Hippocampal formation (tissue), 2 donors: Measurements from ENCODE around the gene STXBP1.

Experiments
- DNase-seq, 2 donors: peaks; one replicate each; lab custom pipeline; 2025; lab: John Stamatoyannopoulos, UW

STXBP1 gene

GRCh38 chr9:127734747-127735529, 122.9 kb downstream of the STXBP1 start, which contains the start of gene TOR2A:
Gene TOR2A, minus strand, starts transcription at chr9:127735294. Its CDS starts 24 bp downstream, at chr9:127735270.
- peak; percentile 94 to 95 for DNase-seq

GRCh38 chr9:127735530-127736185, 123.6 kb downstream of the STXBP1 start:
- no peak for DNase-seq

- no peak for DNase-seq
Measured at GRCh38 chr9:127738666-127739065, 126.6 kb downstream of the STXBP1 start.

GRCh38 chr9:127739614-127740330, 127.7 kb downstream of the STXBP1 start:
- no peak for DNase-seq

GRCh38 chr9:127741831-127742434, 129.9 kb downstream of the STXBP1 start:
- peak; percentile 52 to 67 for DNase-seq
